Fibroblast of the aortic adventitia (primary cell): ENCODE measurements around the gene RAB1A. TPM values are rescaled to one million over a fixed set of nuclear protein-coding genes. Genes with fewer than 3 reads are reported as not detected.

Source experiments
- DNase-seq: peaks from one replicate; pipeline ENCODE4 v3.0.0-alpha.2; 2010; ENCODE audit warnings: low read depth
- H3K4me3 ChIP-seq: 2 replicates; pipeline ENCODE4 v1.5.1; 2011; ENCODE audit warnings: low read depth, mild to moderate bottlenecking, control low read depth, low read length, moderate library complexity
- total RNA-seq: library from RNA; depleted of rRNA; stranded (reverse); fragments of >200 nt; gene quantifications from 2 replicates; pipeline ENCODE4 v1.2.3, GENCODE V29; 2012; ENCODE audit warnings: low replicate concordance
- TF ChIP-seq, protein P1 (sequence below): IDR thresholded peaks from 2 replicates; pipeline ENCODE4 v1.5.1; 2011; ENCODE audit warnings: mild to moderate bottlenecking, low read length, control low read depth, inconsistent platforms; ENCODE audit not compliant: insufficient read depth

The RAB1A gene
- total RNA-seq, 1 donor, result 80.7 TPM

DNA sequence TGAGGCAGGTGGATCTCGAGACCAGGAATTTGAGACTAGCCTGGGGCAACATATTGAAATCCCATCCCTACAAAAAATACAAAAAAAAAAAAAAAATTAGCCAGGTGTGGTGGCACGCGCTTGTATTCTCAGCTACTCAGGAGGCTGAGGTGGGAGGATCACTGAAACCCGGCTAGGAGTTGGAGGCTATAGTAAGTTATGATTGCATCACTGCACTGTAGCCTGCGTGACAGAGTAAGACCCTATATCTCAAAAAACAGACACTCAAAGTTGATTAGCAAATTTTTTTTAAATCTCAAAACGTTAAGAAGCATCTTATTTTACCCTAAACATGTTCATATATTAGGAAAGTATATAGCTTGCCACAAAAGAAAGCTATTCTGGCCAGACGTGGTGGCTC is 7.6 kb downstream of the RAB1A start:
- H3K4me3 ChIP-seq, result no peak overlapping the region
- TF ChIP-seq, protein P1, sequence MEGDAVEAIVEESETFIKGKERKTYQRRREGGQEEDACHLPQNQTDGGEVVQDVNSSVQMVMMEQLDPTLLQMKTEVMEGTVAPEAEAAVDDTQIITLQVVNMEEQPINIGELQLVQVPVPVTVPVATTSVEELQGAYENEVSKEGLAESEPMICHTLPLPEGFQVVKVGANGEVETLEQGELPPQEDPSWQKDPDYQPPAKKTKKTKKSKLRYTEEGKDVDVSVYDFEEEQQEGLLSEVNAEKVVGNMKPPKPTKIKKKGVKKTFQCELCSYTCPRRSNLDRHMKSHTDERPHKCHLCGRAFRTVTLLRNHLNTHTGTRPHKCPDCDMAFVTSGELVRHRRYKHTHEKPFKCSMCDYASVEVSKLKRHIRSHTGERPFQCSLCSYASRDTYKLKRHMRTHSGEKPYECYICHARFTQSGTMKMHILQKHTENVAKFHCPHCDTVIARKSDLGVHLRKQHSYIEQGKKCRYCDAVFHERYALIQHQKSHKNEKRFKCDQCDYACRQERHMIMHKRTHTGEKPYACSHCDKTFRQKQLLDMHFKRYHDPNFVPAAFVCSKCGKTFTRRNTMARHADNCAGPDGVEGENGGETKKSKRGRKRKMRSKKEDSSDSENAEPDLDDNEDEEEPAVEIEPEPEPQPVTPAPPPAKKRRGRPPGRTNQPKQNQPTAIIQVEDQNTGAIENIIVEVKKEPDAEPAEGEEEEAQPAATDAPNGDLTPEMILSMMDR, result no peak
- no peak for DNase-seq

DNA sequence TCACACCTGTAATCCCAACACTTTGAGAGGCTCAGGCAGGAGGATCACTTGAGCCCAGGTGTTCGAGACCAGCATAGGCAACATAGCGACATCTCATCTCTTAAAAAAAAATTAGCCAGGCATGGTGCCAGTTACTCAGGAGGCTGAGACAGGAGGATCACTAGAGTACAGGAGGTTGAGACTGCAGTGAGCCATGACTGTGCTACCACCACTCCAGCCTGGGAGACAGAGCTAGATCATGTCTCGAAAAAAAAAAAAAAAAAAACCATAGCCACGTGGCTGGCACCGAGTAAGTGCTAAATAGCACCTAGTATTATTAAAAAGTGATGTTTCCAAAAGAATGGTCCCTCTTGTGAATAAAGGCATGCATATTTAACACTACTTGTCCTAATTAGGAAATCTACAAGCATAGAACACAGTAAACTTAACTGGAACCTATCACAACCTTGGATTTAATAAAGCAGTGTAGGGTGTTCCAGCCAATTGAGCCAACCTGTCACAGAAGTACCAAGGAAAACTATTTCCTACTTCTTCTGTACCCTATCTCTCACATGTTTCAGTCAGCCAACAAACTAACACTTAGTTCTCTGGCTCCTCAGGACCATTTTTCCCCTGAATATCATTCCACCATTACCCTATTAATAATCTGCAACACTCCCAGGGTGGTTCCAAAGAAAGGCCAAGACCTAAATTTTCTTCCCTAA is 8.8 kb downstream of the RAB1A start:
- no peak overlapping the region for H3K4me3 ChIP-seq
- TF ChIP-seq, protein P1, result no peak
- DNase-seq, result no peak

DNA sequence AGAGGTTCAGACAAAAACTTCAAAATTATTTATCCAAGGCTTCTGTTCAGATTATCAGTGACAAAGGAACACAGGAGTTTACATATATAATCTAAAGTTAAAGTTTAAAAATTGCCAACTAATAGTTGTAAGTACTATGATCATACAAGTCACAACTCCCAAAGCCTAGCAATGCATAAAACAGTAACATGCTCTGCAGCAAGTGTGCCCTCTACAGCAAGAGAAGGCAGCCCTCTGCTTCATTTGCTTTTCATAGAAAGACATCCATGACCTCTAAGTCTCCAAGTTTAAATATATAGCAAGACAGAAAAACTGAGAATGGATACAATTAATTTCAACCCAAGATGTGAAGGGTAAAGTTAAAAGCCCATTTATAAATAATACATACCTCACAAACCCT is 13.3 kb downstream of the RAB1A start:
- DNase-seq, result no peak
- no peak overlapping the region for H3K4me3 ChIP-seq
- TF ChIP-seq, protein P1, result no peak

DNA sequence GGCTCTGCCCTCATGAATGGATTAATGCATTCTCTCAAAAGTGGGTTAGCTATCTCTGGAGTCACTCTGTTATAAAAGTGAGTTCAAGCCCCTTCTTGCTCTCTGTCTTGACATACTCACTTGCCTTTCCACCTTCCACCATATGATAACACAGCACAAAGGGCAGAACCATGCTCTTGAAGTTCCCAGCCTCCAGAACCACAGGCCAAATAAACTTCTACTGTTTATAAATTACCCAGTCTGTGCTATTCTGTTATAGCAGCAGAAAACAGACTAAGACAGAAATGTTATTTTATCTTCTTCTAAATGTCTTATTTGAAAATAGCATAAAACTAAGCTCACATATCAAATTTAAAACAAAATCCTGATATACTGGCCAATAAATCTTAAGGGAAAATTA is 15.0 kb downstream of the RAB1A start:
- no peak for DNase-seq
- TF ChIP-seq, protein P1, result no peak
- H3K4me3 ChIP-seq, result no peak overlapping the region

DNA sequence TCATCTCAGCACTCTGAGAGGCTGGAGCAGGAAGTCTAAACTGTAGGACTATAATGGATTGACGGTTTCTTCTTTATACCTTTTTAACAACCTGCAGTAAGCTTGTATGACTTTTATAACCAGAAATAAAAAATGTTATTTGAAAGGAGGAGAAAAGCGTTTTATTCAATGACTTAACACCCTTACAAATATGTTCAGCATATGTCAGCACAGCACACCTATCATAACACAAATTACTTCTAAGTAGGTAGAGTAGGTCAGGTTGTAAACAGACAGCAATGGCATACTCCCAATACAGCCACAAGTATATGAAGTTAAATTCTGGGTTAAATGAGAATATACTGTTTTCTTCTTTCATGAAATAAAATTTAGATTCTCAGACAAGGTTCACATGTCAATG is 16.1 kb downstream of the RAB1A start:
- H3K4me3 ChIP-seq, result no peak overlapping the region
- DNase-seq, result no peak
- TF ChIP-seq, protein P1, result no peak

DNA sequence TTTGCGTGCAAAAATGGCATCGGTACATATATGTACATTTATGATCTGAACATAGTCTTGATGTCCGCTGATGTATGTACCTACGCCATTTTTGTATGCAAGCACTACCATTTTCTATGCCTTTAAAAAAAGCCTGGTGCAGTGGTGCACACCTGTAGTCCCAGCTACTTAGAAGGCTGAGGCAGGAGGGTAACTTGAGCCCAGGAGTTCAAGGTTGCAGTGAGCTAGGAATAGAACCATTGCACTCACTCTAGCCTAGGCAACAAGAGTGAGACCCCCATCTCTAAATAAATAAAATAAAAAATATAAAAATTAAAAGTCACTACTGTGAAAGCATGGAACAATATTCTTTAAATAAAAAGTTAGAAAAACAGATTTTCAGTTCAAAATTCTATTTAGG is 16.7 kb downstream of the RAB1A start:
- TF ChIP-seq, protein P1, result no peak
- no peak for DNase-seq
- no peak overlapping the region for H3K4me3 ChIP-seq

DNA sequence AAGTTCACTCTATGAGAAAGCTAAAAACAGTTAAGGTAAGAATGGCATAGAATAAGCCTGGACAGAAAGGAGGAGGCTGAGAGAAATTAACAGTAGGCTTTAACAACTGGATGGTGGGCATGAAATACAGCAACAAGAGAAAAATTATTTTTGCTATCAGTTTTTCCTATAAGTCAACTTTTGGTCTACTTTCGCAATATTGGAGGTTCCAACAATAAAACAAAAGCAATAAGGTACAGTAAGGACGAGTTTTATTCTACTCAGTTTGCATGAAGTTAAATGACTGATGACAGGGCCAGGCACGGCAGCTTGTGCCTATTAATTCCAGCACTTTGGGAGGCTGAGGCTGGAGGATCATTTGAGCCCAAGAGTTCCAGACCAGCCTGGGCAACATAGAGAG is 17.3 kb downstream of the RAB1A start:
- no peak overlapping the region for H3K4me3 ChIP-seq
- DNase-seq, result no peak
- TF ChIP-seq, protein P1, result no peak
